Measurements from ENCODE around the gene TLK1. TPM values are rescaled to one million over a fixed set of nuclear protein-coding genes. Genes with fewer than 3 reads are reported as not detected.

TLK1 gene
- total and polyA plus RNA-seq, 2 experiments from 2014 or later: 41.2 to 45.0 TPM

GRCh38 chr2:171128461-171128860 lies 32.2 kb downstream of the TLK1 start:
- Mint-ChIP-seq H3K27me3 (ENCODE audit: insufficient read depth, low read depth, poor library complexity) (no peaks in the 10 kb centered on the region), H3K4me3 (no peak overlapping the region), H3K9me3 (no peaks in the 10 kb centered on the region), H3K36me3 (ENCODE audit: low read depth) (no peaks in the 10 kb centered on the region), H3K4me1 (peaks cover 27% of the 10 kb centered on the region; the same call in 2 of the 3 replicates), H3K27ac (no peak overlapping the region)
- H3F3A ChIP-seq (replicated peaks; ENCODE audit: low read depth): no peaks in the 10 kb centered on the region
- H3K36me3 ChIP-seq (ENCODE audit: insufficient read depth): no peaks in the 10 kb centered on the region
- H3K79me2 ChIP-seq (replicated peaks; ENCODE audit: insufficient read depth): peaks cover 100% of the 10 kb centered on the region
- no peak overlapping the region for H3K4me2 ChIP-seq
- DNase-seq (ENCODE audit: low spot score) (no peak), ATAC-seq (no peak)
- no peaks in the 10 kb centered on the region for H3K9me2 ChIP-seq (ENCODE audit: insufficient read depth)
- no peaks in the 10 kb centered on the region for H3K27me3 ChIP-seq (ENCODE audit: insufficient read depth)
- peaks cover 14% of the 10 kb centered on the region for H3K4me1 ChIP-seq (ENCODE audit: insufficient read depth)
- H3K27ac ChIP-seq (ENCODE audit: low read depth): no peak overlapping the region
- no peak overlapping the region for H3K4me3 ChIP-seq
- H2AFZ ChIP-seq: no peak overlapping the region
- TF ChIP-seq ZNF331 (CRISPR knock-in tag; IDR thresholded peaks at IDR 0.05; ENCODE audit: low read depth): no peak
- peaks cover 31% of the 10 kb centered on the region for H4K20me1 ChIP-seq (replicated peaks; ENCODE audit: insufficient read depth)

DNA sequence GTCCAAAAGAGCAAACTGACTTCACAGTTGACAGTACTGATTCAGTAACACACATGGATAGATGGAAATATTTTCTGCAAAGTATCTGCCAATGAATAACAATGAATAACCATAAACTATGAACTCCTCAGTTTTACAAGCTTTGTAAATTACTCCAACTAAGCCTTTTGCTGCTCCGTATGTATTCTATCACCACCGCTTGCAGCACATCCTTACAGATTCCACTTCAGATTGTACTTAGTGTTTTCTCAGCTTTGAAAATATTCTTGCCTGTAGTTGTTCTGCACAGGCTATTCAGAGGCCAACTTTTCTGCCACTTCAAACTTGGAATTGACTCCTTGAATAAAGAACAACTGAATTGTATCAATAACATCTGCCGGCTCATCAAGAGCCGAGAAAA lies 36.2 kb downstream of the TLK1 start:
- Mint-ChIP-seq H3K36me3 (ENCODE audit: low read depth) (no peaks in the 10 kb centered on the region), H3K9me3 (no peaks in the 10 kb centered on the region), H3K27ac (no peak overlapping the region), H3K27me3 (ENCODE audit: insufficient read depth, low read depth, poor library complexity) (peaks cover 3% of the 10 kb centered on the region), H3K4me3 (no peak overlapping the region), H3K4me1 (peaks cover 17% of the 10 kb centered on the region)
- no peak overlapping the region for H3K4me3 ChIP-seq
- no peak overlapping the region for H3K4me2 ChIP-seq
- no peak for DNase-seq (ENCODE audit: low spot score)
- H3K27ac ChIP-seq (ENCODE audit: low read depth): no peak overlapping the region
- H3K79me2 ChIP-seq (replicated peaks; ENCODE audit: insufficient read depth): peaks cover 100% of the 10 kb centered on the region
- no peaks in the 10 kb centered on the region for H3K27me3 ChIP-seq (ENCODE audit: insufficient read depth)
- TF ChIP-seq CTCF (conservative IDR thresholded peaks at IDR 0.05; ENCODE audit: low read depth in 2 of 2): no peak
- TF ChIP-seq ZNF114 (CRISPR knock-in tag; IDR thresholded peaks at IDR 0.05): no peak
- no peak for TF ChIP-seq EZH2 (IDR thresholded peaks at IDR 0.05; ENCODE audit: low read depth, unreplicated experiment)
- TF ChIP-seq, protein P1, sequence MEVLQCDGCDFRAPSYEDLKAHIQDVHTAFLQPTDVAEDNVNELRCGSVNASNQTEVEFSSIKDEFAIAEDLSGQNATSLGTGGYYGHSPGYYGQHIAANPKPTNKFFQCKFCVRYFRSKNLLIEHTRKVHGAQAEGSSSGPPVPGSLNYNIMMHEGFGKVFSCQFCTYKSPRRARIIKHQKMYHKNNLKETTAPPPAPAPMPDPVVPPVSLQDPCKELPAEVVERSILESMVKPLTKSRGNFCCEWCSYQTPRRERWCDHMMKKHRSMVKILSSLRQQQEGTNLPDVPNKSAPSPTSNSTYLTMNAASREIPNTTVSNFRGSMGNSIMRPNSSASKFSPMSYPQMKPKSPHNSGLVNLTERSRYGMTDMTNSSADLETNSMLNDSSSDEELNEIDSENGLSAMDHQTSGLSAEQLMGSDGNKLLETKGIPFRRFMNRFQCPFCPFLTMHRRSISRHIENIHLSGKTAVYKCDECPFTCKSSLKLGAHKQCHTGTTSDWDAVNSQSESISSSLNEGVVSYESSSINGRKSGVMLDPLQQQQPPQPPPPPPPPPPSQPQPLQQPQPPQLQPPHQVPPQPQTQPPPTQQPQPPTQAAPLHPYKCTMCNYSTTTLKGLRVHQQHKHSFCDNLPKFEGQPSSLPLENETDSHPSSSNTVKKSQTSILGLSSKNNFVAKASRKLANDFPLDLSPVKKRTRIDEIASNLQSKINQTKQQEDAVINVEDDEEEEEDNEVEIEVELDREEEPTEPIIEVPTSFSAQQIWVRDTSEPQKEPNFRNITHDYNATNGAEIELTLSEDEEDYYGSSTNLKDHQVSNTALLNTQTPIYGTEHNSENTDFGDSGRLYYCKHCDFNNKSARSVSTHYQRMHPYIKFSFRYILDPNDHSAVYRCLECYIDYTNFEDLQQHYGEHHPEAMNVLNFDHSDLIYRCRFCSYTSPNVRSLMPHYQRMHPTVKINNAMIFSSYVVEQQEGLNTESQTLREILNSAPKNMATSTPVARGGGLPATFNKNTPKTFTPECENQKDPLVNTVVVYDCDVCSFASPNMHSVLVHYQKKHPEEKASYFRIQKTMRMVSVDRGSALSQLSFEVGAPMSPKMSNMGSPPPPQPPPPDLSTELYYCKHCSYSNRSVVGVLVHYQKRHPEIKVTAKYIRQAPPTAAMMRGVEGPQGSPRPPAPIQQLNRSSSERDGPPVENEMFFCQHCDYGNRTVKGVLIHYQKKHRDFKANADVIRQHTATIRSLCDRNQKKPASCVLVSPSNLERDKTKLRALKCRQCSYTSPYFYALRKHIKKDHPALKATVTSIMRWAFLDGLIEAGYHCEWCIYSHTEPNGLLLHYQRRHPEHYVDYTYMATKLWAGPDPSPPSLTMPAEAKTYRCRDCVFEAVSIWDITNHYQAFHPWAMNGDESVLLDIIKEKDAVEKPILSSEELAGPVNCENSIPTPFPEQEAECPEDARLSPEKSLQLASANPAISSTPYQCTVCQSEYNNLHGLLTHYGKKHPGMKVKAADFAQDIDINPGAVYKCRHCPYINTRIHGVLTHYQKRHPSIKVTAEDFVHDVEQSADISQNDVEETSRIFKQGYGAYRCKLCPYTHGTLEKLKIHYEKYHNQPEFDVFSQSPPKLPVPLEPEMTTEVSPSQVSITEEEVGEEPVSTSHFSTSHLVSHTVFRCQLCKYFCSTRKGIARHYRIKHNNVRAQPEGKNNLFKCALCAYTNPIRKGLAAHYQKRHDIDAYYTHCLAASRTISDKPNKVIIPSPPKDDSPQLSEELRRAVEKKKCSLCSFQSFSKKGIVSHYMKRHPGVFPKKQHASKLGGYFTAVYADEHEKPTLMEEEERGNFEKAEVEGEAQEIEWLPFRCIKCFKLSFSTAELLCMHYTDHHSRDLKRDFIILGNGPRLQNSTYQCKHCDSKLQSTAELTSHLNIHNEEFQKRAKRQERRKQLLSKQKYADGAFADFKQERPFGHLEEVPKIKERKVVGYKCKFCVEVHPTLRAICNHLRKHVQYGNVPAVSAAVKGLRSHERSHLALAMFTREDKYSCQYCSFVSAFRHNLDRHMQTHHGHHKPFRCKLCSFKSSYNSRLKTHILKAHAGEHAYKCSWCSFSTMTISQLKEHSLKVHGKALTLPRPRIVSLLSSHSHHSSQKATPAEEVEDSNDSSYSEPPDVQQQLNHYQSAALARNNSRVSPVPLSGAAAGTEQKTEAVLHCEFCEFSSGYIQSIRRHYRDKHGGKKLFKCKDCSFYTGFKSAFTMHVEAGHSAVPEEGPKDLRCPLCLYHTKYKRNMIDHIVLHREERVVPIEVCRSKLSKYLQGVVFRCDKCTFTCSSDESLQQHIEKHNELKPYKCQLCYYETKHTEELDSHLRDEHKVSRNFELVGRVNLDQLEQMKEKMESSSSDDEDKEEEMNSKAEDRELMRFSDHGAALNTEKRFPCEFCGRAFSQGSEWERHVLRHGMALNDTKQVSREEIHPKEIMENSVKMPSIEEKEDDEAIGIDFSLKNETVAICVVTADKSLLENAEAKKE (CRISPR knock-in tag; IDR thresholded peaks at IDR 0.05): no peak
- TF ChIP-seq, protein P2, sequence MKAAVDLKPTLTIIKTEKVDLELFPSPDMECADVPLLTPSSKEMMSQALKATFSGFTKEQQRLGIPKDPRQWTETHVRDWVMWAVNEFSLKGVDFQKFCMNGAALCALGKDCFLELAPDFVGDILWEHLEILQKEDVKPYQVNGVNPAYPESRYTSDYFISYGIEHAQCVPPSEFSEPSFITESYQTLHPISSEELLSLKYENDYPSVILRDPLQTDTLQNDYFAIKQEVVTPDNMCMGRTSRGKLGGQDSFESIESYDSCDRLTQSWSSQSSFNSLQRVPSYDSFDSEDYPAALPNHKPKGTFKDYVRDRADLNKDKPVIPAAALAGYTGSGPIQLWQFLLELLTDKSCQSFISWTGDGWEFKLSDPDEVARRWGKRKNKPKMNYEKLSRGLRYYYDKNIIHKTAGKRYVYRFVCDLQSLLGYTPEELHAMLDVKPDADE (IDR thresholded peaks at IDR 0.05): no peak
- H3K9me2 ChIP-seq (ENCODE audit: insufficient read depth): no peaks in the 10 kb centered on the region
- H3K36me3 ChIP-seq (ENCODE audit: insufficient read depth): no peaks in the 10 kb centered on the region
- H3F3A ChIP-seq (replicated peaks; ENCODE audit: low read depth): no peaks in the 10 kb centered on the region
- no peak for ATAC-seq
- peaks cover 44% of the 10 kb centered on the region for H4K20me1 ChIP-seq (replicated peaks; ENCODE audit: insufficient read depth)
- peaks cover 3% of the 10 kb centered on the region for H3K4me1 ChIP-seq (ENCODE audit: insufficient read depth)
- no peak overlapping the region for H2AFZ ChIP-seq
